K562 (cell line): ENCODE data around the gene SHISAL2A. TPM values are rescaled to one million over a fixed set of nuclear protein-coding genes. Genes with fewer than 3 reads are reported as not detected.

Experiments used
- ARID1B ChIP-seq: fragments of 450-650 bp; IDR thresholded peaks from 2 replicates; pipeline ENCODE4 v1.6.1; 2016; ENCODE audit warnings: antibody characterized with exemption, mild to moderate bottlenecking, inconsistent platforms
- CBFA2T3 ChIP-seq: fragments of 450-650 bp; IDR thresholded peaks from 2 replicates; pipeline ENCODE4 v1.6.1; 2017
- CBX5 ChIP-seq: IDR thresholded peaks from 2 replicates; pipeline ENCODE4 v1.6.1; 2014; ENCODE audit warnings: low read depth, borderline replicate concordance
- CTBP1 ChIP-seq: fragments of 450-650 bp; IDR thresholded peaks from 2 replicates; pipeline ENCODE4 v1.6.1; 2016; ENCODE audit warnings: borderline replicate concordance
- EP300 ChIP-seq: IDR thresholded peaks from 2 replicates; pipeline ENCODE4 v1.6.1; 2012; ENCODE audit warnings: low read length, improper control_type of control experiment
- HMGN3 ChIP-seq: IDR thresholded peaks from 2 replicates; pipeline ENCODE4 v1.6.1; 2011; ENCODE audit warnings: borderline replicate concordance, low read depth, mild to moderate bottlenecking, mixed read lengths, low read length; ENCODE audit not compliant: insufficient read length; ENCODE audit errors: extremely low read depth
- MTA1 ChIP-seq: fragments of 450-650 bp; IDR thresholded peaks from 2 replicates; pipeline ENCODE4 v1.6.1; 2017; ENCODE audit warnings: borderline replicate concordance
- NFE2L1 ChIP-seq: fragments of 450-650 bp; IDR thresholded peaks from 2 replicates; pipeline ENCODE4 v1.6.1; 2016; ENCODE audit warnings: missing genetic modification characterization, low read depth, mild to moderate bottlenecking, missing compliant biosample characterization, moderate library complexity, borderline replicate concordance
- NFIC ChIP-seq: fragments of 450-650 bp; IDR thresholded peaks from 2 replicates; pipeline ENCODE4 v1.6.1; 2017; ENCODE audit warnings: mild to moderate bottlenecking, inconsistent platforms
- NR2C2 ChIP-seq, 2 experiments: fragments of 200-800 bp in 1 of 2; sonication (Bioruptor generic) in 1 of 2; sonication (generic) in 1 of 2; formaldehyde crosslinking in 1 of 2; IDR thresholded peaks; 2 replicates each; pipeline versions ENCODE4 v1.6.1 to v1.8.0; 2016 to 2022; ENCODE audit warnings: mild to moderate bottlenecking in 1 of 2, missing compliant biosample characterization in 1 of 2, missing genetic modification characterization in 1 of 2, missing genetic modification reagents in 1 of 2
- POLR3A ChIP-seq: IDR thresholded peaks from 2 replicates; pipeline ENCODE4 v1.6.1; 2011; ENCODE audit warnings: borderline replicate concordance, mild to moderate bottlenecking, moderate library complexity; ENCODE audit not compliant: insufficient read length, insufficient read depth; ENCODE audit errors: extremely low read depth
- PTBP1 ChIP-seq: fragments of 200-400 bp; formaldehyde crosslinking; IDR thresholded peaks from 2 replicates; pipeline ENCODE4 v1.6.1; 2017; ENCODE audit warnings: low read depth, low read length
- SAFB ChIP-seq: fragments of 200-400 bp; formaldehyde crosslinking; IDR thresholded peaks from 2 replicates; pipeline ENCODE4 v1.6.1; 2017; ENCODE audit warnings: low read depth, low read length, borderline replicate concordance
- SAP30 ChIP-seq: fragments of 200-600 bp; sonication (generic); IDR thresholded peaks from 2 replicates; pipeline ENCODE4 v1.6.1; 2012; ENCODE audit warnings: borderline replicate concordance, low read depth, mild to moderate bottlenecking, moderate library complexity, low read length, control low read depth, inconsistent platforms; ENCODE audit not compliant: insufficient read depth, poor library complexity, severe bottlenecking
- SMARCA5 ChIP-seq: fragments of 450-650 bp; IDR thresholded peaks from 2 replicates; pipeline ENCODE4 v1.6.1; 2016
- SP1 ChIP-seq: sonication (generic); formaldehyde crosslinking; IDR thresholded peaks from 2 replicates; pipeline ENCODE4 v1.8.1; 2022; ENCODE audit warnings: mild to moderate bottlenecking, missing genetic modification reagents
- TEAD1 ChIP-seq, 2 experiments: fragments of 450-650 bp in 1 of 2; sonication (generic) in 1 of 2; formaldehyde crosslinking; IDR thresholded peaks; 2 replicates each; pipeline versions ENCODE4 v1.4.0 to v1.8.0; 2020 to 2022; ENCODE audit warnings: mild to moderate bottlenecking in 2 of 2, missing genetic modification reagents in 1 of 2
- ZNF347 ChIP-seq: fragments of 450-650 bp; formaldehyde crosslinking; IDR thresholded peaks from 2 replicates; pipeline ENCODE4 v1.4.0; 2020; ENCODE audit warnings: low read depth, mild to moderate bottlenecking, moderate library complexity
- polyA plus RNA-seq, 8 experiments: library from polyadenylated mRNA; depleted of rRNA in 4 of 8; stranded (reverse) in 5 of 8; unstranded in 3 of 8; fragments of >200 nt; fragmentation: Nextera tagmentation in 2 of 8; fragmentation: Illumina TruSeq in 1 of 8; extraction: Ambion mirVana in 2 of 8; extraction: Trizol in 1 of 8; gene quantifications; 2 replicates each; pipeline versions ENCODE4 v1.2.1 to v1.2.3, GENCODE V29; 2011 to 2014; ENCODE audit warnings: inconsistent platforms in 1 of 8, missing spikeins in 1 of 8
- total RNA-seq, 7 experiments: library from RNA; depleted of rRNA in 6 of 7; stranded (reverse); fragments of >200 nt in 6 of 7; fragmentation: Illumina TruSeq in 2 of 7; extraction: Trizol in 2 of 7; gene quantifications; 2 replicates each; pipeline versions ENCODE4 v1.2.1 to v1.2.3, GENCODE V29; 2011 to 2021; ENCODE audit warnings: low replicate concordance in 1 of 7
- TF ChIP-seq, protein P1 (sequence below): sonication (generic); formaldehyde crosslinking; IDR thresholded peaks from 2 replicates; pipeline ENCODE4 v1.8.0; 2022; ENCODE audit warnings: mild to moderate bottlenecking, missing genetic modification reagents
- TF ChIP-seq, protein P2 (sequence below): fragments of 250-450 bp; sonication (Bioruptor Pico); IDR thresholded peaks from 2 replicates; pipeline ENCODE4 v1.4.0; 2020; ENCODE audit warnings: mild to moderate bottlenecking, moderate library complexity
- TF ChIP-seq, protein P3 (sequence below): fragments of 450-650 bp; formaldehyde crosslinking; IDR thresholded peaks from 2 replicates; pipeline ENCODE4 v1.4.0; 2022; ENCODE audit warnings: missing genetic modification characterization
- TF ChIP-seq, protein P4 (sequence below): fragments of 450-650 bp; formaldehyde crosslinking; IDR thresholded peaks from 2 replicates; pipeline ENCODE4 v1.4.0; 2020; ENCODE audit warnings: mild to moderate bottlenecking, moderate library complexity

SHISAL2A gene
- total and polyA plus RNA-seq, 9 of the 15 experiments (the other 6 are each of a cell fraction or from before 2014, with no cell fraction given) = 0.11 TPM; not detected in 8

DNA sequence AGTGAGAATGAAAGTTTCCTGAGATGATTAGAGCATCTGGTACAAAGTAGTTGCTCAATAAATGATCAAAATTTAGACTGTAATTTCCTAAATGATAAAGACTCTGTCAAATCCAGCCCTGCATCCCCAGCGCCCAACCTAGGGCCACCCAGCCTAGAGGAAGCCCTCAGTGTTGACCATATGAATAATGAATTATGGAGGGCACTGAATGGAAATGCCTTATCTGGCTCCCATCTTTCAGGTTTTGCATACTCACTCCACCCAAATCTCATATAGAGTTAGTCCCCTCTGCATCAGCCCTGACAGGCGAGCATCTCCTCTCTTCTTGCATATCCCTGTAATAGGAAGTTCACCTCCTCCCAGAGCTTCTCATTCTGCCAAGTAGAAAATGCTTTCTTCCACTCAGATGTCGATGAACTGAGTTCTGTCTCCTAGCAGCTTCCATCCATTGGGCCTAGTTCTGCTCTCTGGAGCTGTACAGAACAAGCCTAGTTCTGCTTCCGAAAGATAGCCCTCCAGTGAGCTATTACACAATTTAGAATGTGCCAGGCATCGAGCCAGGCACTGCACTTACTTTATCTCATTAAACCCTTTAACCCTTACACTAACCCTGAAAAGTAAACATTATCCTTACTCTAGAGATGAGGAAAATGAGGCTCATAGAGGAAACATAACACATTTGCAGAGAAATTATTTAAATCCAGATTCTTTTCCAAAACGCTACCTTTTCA is 44.3 kb downstream of the SHISAL2A start (continued):
- no peak for TF ChIP-seq NR2C2 (CRISPR knock-in tag; IDR thresholded peaks at IDR 0.05)
- no peak for TF ChIP-seq NR2C2 (tag; IDR thresholded peaks at IDR 0.05)
- TF ChIP-seq SP1 = no peak
- no peak for TF ChIP-seq CTBP1
- TF ChIP-seq EP300 = 0 out of 2 replicates have a peak, but pooled peaks have one; percentile 18
- TF ChIP-seq POLR3A = no peak
- peak; percentile 59 for TF ChIP-seq ARID1B
- no peak for TF ChIP-seq SAFB
- no peak for TF ChIP-seq MTA1
- TF ChIP-seq, protein P1, sequence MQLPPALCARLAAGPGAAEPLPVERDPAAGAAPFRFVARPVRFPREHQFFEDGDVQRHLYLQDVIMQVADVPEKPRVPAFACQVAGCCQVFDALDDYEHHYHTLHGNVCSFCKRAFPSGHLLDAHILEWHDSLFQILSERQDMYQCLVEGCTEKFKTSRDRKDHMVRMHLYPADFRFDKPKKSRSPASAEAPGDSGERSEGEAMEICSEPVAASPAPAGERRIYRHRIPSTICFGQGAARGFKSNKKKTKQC (CRISPR knock-in tag) = no peak
- TF ChIP-seq PTBP1 = no peak
- TF ChIP-seq SMARCA5 = no peak
- peak; percentile 63 for TF ChIP-seq NFIC
- no peak for TF ChIP-seq TEAD1 (CRISPR knock-in tag; IDR thresholded peaks at IDR 0.05)
- no peak for TF ChIP-seq CBX5
- TF ChIP-seq, protein P2, sequence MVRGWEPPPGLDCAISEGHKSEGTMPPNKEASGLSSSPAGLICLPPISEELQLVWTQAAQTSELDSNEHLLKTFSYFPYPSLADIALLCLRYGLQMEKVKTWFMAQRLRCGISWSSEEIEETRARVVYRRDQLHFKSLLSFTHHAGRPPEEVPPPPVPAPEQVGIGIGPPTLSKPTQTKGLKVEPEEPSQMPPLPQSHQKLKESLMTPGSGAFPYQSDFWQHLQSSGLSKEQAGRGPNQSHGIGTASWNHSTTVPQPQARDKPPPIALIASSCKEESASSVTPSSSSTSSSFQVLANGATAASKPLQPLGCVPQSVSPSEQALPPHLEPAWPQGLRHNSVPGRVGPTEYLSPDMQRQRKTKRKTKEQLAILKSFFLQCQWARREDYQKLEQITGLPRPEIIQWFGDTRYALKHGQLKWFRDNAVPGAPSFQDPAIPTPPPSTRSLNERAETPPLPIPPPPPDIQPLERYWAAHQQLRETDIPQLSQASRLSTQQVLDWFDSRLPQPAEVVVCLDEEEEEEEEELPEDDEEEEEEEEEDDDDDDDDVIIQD = no peak
- no peak for TF ChIP-seq SAP30
- TF ChIP-seq CBFA2T3 = peak; percentile 60
- TF ChIP-seq, protein P3, sequence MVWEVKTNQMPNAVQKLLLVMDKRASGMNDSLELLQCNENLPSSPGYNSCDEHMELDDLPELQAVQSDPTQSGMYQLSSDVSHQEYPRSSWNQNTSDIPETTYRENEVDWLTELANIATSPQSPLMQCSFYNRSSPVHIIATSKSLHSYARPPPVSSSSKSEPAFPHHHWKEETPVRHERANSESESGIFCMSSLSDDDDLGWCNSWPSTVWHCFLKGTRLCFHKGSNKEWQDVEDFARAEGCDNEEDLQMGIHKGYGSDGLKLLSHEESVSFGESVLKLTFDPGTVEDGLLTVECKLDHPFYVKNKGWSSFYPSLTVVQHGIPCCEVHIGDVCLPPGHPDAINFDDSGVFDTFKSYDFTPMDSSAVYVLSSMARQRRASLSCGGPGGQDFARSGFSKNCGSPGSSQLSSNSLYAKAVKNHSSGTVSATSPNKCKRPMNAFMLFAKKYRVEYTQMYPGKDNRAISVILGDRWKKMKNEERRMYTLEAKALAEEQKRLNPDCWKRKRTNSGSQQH (CRISPR knock-in tag) = no peak
- TF ChIP-seq, protein P4, sequence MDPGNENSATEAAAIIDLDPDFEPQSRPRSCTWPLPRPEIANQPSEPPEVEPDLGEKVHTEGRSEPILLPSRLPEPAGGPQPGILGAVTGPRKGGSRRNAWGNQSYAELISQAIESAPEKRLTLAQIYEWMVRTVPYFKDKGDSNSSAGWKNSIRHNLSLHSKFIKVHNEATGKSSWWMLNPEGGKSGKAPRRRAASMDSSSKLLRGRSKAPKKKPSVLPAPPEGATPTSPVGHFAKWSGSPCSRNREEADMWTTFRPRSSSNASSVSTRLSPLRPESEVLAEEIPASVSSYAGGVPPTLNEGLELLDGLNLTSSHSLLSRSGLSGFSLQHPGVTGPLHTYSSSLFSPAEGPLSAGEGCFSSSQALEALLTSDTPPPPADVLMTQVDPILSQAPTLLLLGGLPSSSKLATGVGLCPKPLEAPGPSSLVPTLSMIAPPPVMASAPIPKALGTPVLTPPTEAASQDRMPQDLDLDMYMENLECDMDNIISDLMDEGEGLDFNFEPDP (CRISPR knock-in tag) = no peak
- TF ChIP-seq HMGN3 = no peak
- no peak for TF ChIP-seq ZNF347
- TF ChIP-seq NFE2L1 (tag) = no peak
- TF ChIP-seq, all 486 proteins: peak for 11
